Mucosa of gallbladder (tissue), 1 donor: ENCODE measurements around the gene PODNL1. TPM values are rescaled to one million over a fixed set of nuclear protein-coding genes. Genes with fewer than 3 reads are reported as not detected.

Experiments used
- DNase-seq: peaks from one replicate; pipeline ENCODE4 v3.0.0-alpha.2; 2020; ENCODE audit warnings: low spot score
- total RNA-seq: library from RNA; stranded (reverse); gene quantifications from one replicate; pipeline ENCODE4 v1.2.1, GENCODE V29; 2021
- donor health status: DM: no; HTN: no; CAD: no.

The PODNL1 gene
- total RNA-seq, 1 donor from 2014 or later, result 3.2 TPM

GRCh38 chr19:13890136-13890535 lies 48.1 kb downstream of the PODNL1 start:
- DNase-seq, result no peak

- no peak for DNase-seq
Measured at GRCh38 chr19:13888281-13888680, 49.9 kb downstream of the PODNL1 start.

GRCh38 chr19:13887517-13887916 lies 50.7 kb downstream of the PODNL1 start:
- DNase-seq, result no peak

GRCh38 chr19:13887018-13887436 lies 51.2 kb downstream of the PODNL1 start:
- no peak for DNase-seq

GRCh38 chr19:13885826-13886365 lies 52.3 kb downstream of the PODNL1 start:
- DNase-seq, result no peak

GRCh38 chr19:13884726-13885591 lies 53.3 kb downstream of the PODNL1 start:
- peak; percentile 63 for DNase-seq

GRCh38 chr19:13883516-13884064 lies 54.6 kb downstream of the PODNL1 start:
- no peak for DNase-seq

- no peak for DNase-seq
Measured at GRCh38 chr19:13882836-13883235, 55.4 kb downstream of the PODNL1 start.

- no peak for DNase-seq
Measured at GRCh38 chr19:13882419-13882795, 55.8 kb downstream of the PODNL1 start.

GRCh38 chr19:13881692-13882418 lies 56.4 kb downstream of the PODNL1 start:
- no peak for DNase-seq

- DNase-seq, result no peak
Measured at GRCh38 chr19:13881251-13881691, 56.9 kb downstream of the PODNL1 start.

Other genes starting within 250 kb of the PODNL1 start
- 59.4 TPM for gene MRI1, start 173.9 kb downstream of the PODNL1 start, total RNA-seq
- 91.3 TPM for gene C19orf53, start 164.0 kb downstream of the PODNL1 start, total RNA-seq
- gene ZSWIM4, start 143.0 kb downstream of the PODNL1 start, total RNA-seq, result 11.2 TPM
- gene NANOS3, start 61.3 kb downstream of the PODNL1 start, total RNA-seq, result 0.75 TPM
- 2.6 TPM for gene BRME1, start 32.3 kb downstream of the PODNL1 start, total RNA-seq
- 57.1 TPM for gene CC2D1A, start 32.2 kb downstream of the PODNL1 start, total RNA-seq
- gene DCAF15, start 14.1 kb upstream of the PODNL1 start, total RNA-seq, result 33.7 TPM
- gene RFX1, start 67.9 kb upstream of the PODNL1 start, total RNA-seq, result 25.0 TPM
- gene RLN3, start 89.7 kb upstream of the PODNL1 start, total RNA-seq, result not detected
- 5.6 TPM for gene IL27RA, start 93.3 kb upstream of the PODNL1 start, total RNA-seq
- gene PALM3, start 123.7 kb upstream of the PODNL1 start, total RNA-seq, result 42.8 TPM
- gene MISP3, start 134.4 kb upstream of the PODNL1 start, total RNA-seq, result 21.6 TPM
- not detected for gene C19orf67, start 147.4 kb upstream of the PODNL1 start, total RNA-seq
- gene SAMD1, start 152.3 kb upstream of the PODNL1 start, total RNA-seq, result 56.5 TPM
- gene PRKACA, start 179.3 kb upstream of the PODNL1 start, total RNA-seq, result 98.7 TPM
- gene ASF1B, start 198.2 kb upstream of the PODNL1 start, total RNA-seq, result 1.7 TPM